Caco-2 (cell line): ENCODE data around the gene FCHSD2. TPM values are rescaled to one million over a fixed set of nuclear protein-coding genes. Genes with fewer than 3 reads are reported as not detected.

Experiments used
- BruUV-seq: library from RNA; stranded (reverse); fragments of 400-500 nt; replicated peaks from 2 replicates; lab custom pipeline; 2021; lab: Mats Ljungman, UMichigan
- CTCF ChIA-PET: fragments of 300-600 bp; sonication (Branson Sonifier 250); formaldehyde crosslinking; loops from one replicate; lab custom pipeline; 2022; ENCODE audit warnings: antibody characterized with exemption; lab: Charles Lee
- POLR2A ChIA-PET: fragments of 300-600 bp; sonication (Branson Sonifier 250); formaldehyde crosslinking; loops from one replicate; lab custom pipeline; 2022; ENCODE audit warnings: antibody characterized with exemption; lab: Charles Lee
- DNase-seq, 2 experiments: peaks; one replicate each; pipeline versions ENCODE4 v3.0.0 to v3.0.0-alpha.2; 2020 to 2022
- H3K27me3 ChIP-seq: replicated peaks from 2 replicates; pipeline ENCODE4 v1.6.0; 2011; ENCODE audit warnings: low read length; ENCODE audit not compliant: control insufficient read depth, insufficient read depth
- H3K36me3 ChIP-seq: 2 replicates; pipeline ENCODE4 v1.5.1; 2011; ENCODE audit warnings: low read length; ENCODE audit not compliant: control insufficient read depth, insufficient read depth
- H3K4me1 ChIP-seq: fragments of 250-450 bp; sonication (Bioruptor Pico); 2 replicates; pipeline ENCODE4 v1.5.1; 2020; ENCODE audit warnings: mild to moderate bottlenecking
- H3K4me3 ChIP-seq: 2 replicates; pipeline ENCODE4 v1.5.1; 2011; ENCODE audit warnings: low read depth, mild to moderate bottlenecking, control low read depth, low read length
- H3K9me3 ChIP-seq: fragments of 250-450 bp; sonication (Bioruptor Pico); 2 replicates; pipeline ENCODE4 v1.5.1; 2020; ENCODE audit warnings: mild to moderate bottlenecking, moderate library complexity
- H3K27ac Mint-ChIP-seq: one replicate; pipeline ENCODE4 v1.8.0; 2022; ENCODE audit warnings: mixed read lengths; ENCODE audit not compliant: unreplicated experiment
- H3K27me3 Mint-ChIP-seq: one replicate; pipeline ENCODE4 v1.8.0; 2022; ENCODE audit warnings: mixed read lengths; ENCODE audit not compliant: insufficient read depth, unreplicated experiment
- H3K36me3 Mint-ChIP-seq: one replicate; pipeline ENCODE4 v1.8.0; 2022; ENCODE audit warnings: mild to moderate bottlenecking, mixed read lengths; ENCODE audit not compliant: insufficient read depth, unreplicated experiment
- H3K4me1 Mint-ChIP-seq: one replicate; pipeline ENCODE4 v1.8.0; 2022; ENCODE audit warnings: low read depth, mixed read lengths; ENCODE audit not compliant: unreplicated experiment
- H3K4me3 Mint-ChIP-seq: one replicate; pipeline ENCODE4 v1.8.0; 2022; ENCODE audit warnings: mild to moderate bottlenecking, moderate library complexity, mixed read lengths; ENCODE audit not compliant: unreplicated experiment
- H3K9me3 Mint-ChIP-seq: one replicate; pipeline ENCODE4 v1.8.0; 2022; ENCODE audit warnings: mixed read lengths; ENCODE audit not compliant: unreplicated experiment
- CTCF ChIP-seq, 2 experiments: fragments of 200-600 bp in 1 of 2; IDR thresholded peaks; 1 replicate in 1 of 2; 2 replicates in 1 of 2; pipeline versions ENCODE4 v1.5.1 to v1.8.0; 2011 to 2022; ENCODE audit warnings: antibody characterized with exemption in 1 of 2, control low read depth in 1 of 2, inconsistent platforms in 1 of 2, low read depth in 1 of 2, low read length in 1 of 2, mild to moderate bottlenecking in 1 of 2, moderate library complexity in 1 of 2; ENCODE audit not compliant: insufficient read depth in 1 of 2, severe bottlenecking in 1 of 2, unreplicated experiment in 1 of 2
- intact Hi-C: fragments of 100-400 bp; cut with micrococcal nuclease; formaldehyde crosslinking; loops from one replicate; pipeline ENCODE4 v1.10.0; 2022; ENCODE audit not compliant: unreplicated experiment
- total RNA-seq: library from RNA; stranded (reverse); gene quantifications from 2 replicates; pipeline ENCODE4 v1.2.3, GENCODE V29; 2022

FCHSD2 gene
- total RNA-seq, 1 experiment from 2014 or later = 32.7 TPM

GRCh38 chr11:72947229-72947628 lies 194.9 kb downstream of the FCHSD2 start:
- H3K4me1 ChIP-seq = no peaks in the 10 kb centered on the region
- TF ChIP-seq CTCF (IDR thresholded peaks at IDR 0.05; ENCODE audit: insufficient read depth in 1 of 2, low read depth in 1 of 2, low read length in 1 of 2, severe bottlenecking in 1 of 2, unreplicated experiment in 1 of 2) = no peak
- H3K27ac Mint-ChIP-seq = no peak overlapping the region
- no peak for DNase-seq
- no peaks in the 10 kb centered on the region for H3K36me3 Mint-ChIP-seq
- H3K36me3 ChIP-seq = no peaks in the 10 kb centered on the region
- no peaks in the 10 kb centered on the region for H3K27me3 ChIP-seq
- H3K4me3 ChIP-seq = no peak overlapping the region
- BruUV-seq = no TSS peak
- H3K9me3 Mint-ChIP-seq = no peaks in the 10 kb centered on the region
- H3K9me3 ChIP-seq = peaks cover 3% of the 10 kb centered on the region
- H3K4me3 Mint-ChIP-seq = no peak overlapping the region
- no peaks in the 10 kb centered on the region for H3K27me3 Mint-ChIP-seq
- POLR2A ChIA-PET = interaction anchor here (0.5 kb wide), 1 partner anchor 13 kb away, joined by 3 read pairs; no protein-coding TSS in a partner anchor
- intact Hi-C loops = no loop called here
- CTCF ChIA-PET = no interaction called here
- H3K4me1 Mint-ChIP-seq = no peaks in the 10 kb centered on the region

DNA sequence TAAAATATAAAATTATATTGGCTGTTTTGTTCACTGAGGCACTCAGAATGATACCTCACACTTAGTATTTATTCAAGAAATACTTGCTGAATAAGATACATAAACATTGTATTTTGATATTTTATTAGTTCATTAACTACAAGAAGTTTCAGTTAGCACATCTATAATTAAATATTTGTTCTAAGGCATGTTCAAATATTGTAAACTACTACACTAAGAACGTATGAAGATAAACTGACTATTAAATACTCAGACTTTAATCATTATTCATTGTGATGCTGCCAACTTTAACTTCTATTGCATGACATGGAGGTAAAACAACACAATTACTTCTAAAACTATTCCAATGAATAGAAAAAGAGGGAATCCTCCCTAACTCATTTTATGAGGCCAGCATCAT lies 198.5 kb downstream of the FCHSD2 start:
- CTCF ChIA-PET = no interaction called here
- Mint-ChIP-seq H3K27ac (no peak overlapping the region), H3K4me1 (no peaks in the 10 kb centered on the region), H3K9me3 (no peaks in the 10 kb centered on the region), H3K4me3 (no peak overlapping the region), H3K27me3 (no peaks in the 10 kb centered on the region), H3K36me3 (no peaks in the 10 kb centered on the region)
- Histone ChIP-seq H3K9me3 (peaks cover 5% of the 10 kb centered on the region), H3K27me3 (no peaks in the 10 kb centered on the region), H3K4me3 (no peak overlapping the region), H3K36me3 (no peaks in the 10 kb centered on the region), H3K4me1 (no peaks in the 10 kb centered on the region)
- no peak for TF ChIP-seq CTCF (IDR thresholded peaks at IDR 0.05; ENCODE audit: insufficient read depth in 1 of 2, low read depth in 1 of 2, low read length in 1 of 2, severe bottlenecking in 1 of 2, unreplicated experiment in 1 of 2)
- POLR2A ChIA-PET = no interaction called here
- BruUV-seq = no TSS peak
- no peak for DNase-seq
- intact Hi-C loops = no loop called here

- no peak overlapping the region for H3K27ac Mint-ChIP-seq
- ChIA-PET POLR2A (no interaction called here), CTCF (interaction anchor here (1.5 kb wide), 1 partner anchor 16 kb away, joined by 9 read pairs; no protein-coding TSS in a partner anchor)
- H3K9me3 Mint-ChIP-seq = no peaks in the 10 kb centered on the region
- Histone ChIP-seq H3K27me3 (no peaks in the 10 kb centered on the region), H3K4me1 (no peaks in the 10 kb centered on the region), H3K4me3 (no peak overlapping the region), H3K36me3 (no peaks in the 10 kb centered on the region), H3K9me3 (peaks cover 5% of the 10 kb centered on the region)
- no peak for TF ChIP-seq CTCF (IDR thresholded peaks at IDR 0.05; ENCODE audit: insufficient read depth in 1 of 2, low read depth in 1 of 2, low read length in 1 of 2, severe bottlenecking in 1 of 2, unreplicated experiment in 1 of 2)
- no peaks in the 10 kb centered on the region for H3K27me3 Mint-ChIP-seq
- intact Hi-C loops = no loop called here
- no peak overlapping the region for H3K4me3 Mint-ChIP-seq
- H3K36me3 Mint-ChIP-seq = no peaks in the 10 kb centered on the region
- DNase-seq = no peak
- no peaks in the 10 kb centered on the region for H3K4me1 Mint-ChIP-seq
- BruUV-seq = no TSS peak
These were observed 201.7 kb downstream of the FCHSD2 start for GRCh38 chr11:72940417-72940816.
